Dermis microvascular lymphatic vessel endothelial cell (primary cell): ENCODE measurements around the gene ABCA5. TPM values are rescaled to one million over a fixed set of nuclear protein-coding genes. Genes with fewer than 3 reads are reported as not detected.
"Not testable (repeated sequence)": the region's sequence is repeated elsewhere in the genome, so short reads cannot be mapped to it uniquely, and the experiment has no call there.

Experiments used
- DNase-seq, 2 donors: peaks; one replicate each; pipeline versions ENCODE4 v3.0.0 to v3.0.0-alpha.2; 2010; ENCODE audit warnings: low read depth in 2 of 2
- total RNA-seq: library from RNA; depleted of rRNA; stranded (reverse); fragments of >200 nt; gene quantifications from 2 replicates; pipeline ENCODE4 v1.2.1, GENCODE V29; 2014

Gene ABCA5
- total RNA-seq, 1 donor from 2014 or later, result 12.1 TPM

DNA sequence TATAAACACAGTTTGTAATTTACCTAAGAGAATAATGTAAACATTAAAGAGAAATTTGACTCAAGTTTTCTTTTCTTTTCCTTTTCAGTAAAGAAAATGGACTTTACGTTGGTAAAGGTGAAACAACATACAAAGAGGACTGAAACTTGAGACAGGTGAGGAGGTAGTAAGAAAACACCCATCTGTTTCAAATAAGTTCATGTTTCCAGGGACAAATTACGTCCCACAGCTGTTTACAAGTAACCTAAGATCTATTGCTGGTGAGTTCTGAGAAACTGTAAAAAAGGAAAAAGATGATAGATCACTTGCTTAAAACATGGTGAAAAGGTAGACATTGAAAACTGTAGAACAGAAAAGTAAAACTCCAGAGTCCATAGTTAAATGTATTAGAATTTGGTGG is 4.8 kb upstream of the ABCA5 start:
- DNase-seq, result no peak

DNA sequence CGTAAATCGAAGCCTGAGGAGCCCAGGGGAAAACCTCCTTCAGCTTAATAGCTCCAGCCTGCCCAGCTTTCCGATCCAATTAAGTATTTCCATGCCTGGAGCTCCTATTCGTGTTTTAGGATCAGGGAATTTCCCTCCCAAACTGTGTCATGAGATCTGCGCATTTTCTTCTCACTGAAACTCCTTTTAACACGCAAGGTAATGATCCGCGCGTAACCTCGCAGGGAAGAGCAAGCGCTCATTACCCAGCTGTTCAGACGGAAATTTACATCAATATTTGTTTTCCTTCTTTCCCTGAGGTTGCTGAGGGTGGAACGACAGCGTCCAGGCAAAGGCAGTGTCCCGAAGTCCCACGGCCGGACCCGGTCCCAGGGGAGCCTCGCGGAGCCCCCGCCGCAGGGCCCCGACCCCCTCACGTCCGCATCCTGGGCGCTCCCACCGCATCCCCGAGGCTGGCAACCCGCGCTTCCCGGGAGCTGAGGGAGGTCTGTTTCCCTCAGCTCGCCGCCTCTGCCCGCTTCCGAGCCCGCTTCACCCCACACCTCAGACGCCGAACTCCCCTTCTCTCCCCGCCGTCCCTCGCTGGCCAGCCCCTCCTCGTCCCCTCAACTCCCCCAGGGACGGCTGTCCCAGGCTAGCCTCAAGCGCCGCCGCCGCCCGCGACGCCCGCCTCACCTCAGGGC is 415 bp downstream of the ABCA5 start:
- DNase-seq, result peak; percentile 28 to 68

DNA sequence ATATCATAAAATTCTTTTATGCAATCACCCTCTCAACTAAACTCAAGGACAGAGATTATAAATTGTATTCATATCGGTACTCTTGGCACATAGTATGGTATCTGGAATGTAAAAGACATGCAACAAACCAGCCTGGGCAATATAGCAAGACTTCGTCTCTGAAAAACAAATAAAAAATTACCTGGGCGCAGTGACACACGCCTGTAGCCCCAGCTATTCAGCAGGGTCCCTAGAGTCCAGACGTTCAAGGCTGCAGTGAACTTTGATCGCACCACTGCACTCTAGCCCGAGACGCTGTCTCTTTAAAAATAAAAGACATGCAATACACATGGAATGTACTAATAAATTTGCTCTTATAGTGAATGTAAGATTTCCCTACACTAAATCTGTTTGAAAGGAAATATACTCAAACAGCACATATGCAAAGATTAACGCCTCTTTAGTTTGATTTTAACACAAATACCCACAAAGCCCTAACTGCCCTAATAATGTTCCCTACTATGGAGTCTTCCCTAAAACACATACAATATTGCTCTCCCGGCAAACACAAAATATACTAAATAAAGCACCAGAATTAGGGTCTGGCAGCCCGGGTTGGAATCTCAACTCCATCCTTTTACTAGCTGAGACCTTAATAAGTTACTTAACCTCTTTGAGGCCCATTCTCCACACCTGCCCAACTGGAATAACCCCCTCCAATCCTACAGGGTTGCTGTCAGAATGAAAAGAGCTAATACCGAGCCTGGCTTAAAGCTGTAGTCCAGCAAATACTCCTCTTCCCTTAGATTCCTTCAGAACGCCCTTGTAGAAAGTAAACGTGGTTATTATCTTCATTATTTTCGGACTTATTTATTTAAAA is 1.2 kb downstream of the ABCA5 start:
- DNase-seq, result no peak

DNA sequence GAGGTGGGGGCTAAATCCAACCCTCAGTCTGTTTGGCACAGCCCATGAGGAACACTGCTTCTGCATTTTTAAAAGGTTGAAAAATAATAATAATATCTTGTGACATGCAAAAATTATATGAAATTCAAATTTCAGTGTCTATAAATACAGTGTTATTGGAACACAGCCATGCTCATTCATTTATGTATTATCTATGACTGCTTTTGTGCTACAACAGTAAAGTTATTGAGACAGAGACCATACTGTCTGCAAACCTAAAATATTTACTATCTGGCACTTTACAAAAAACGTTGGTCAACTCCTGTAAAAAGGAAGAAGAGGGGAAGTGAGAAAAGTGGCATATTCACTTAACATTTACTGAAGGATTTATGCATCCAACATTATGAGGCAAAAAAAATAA is 3.1 kb downstream of the ABCA5 start:
- DNase-seq, result no peak

DNA sequence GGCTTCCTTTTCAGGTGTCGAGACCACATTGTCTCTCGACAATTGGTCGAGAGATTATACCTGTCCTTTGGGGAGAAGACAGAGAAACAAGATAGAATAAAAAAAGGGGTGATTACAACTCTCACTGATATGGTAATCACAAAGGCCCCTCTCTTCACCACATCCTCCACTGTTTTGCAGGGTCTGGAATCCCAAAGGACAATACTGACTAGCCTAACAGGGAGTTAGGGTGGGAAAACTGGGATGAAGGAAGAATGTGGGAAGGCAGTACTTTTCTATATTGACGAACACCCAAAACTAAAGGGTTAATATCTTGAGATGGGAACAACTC is 6.1 kb downstream of the ABCA5 start:
- DNase-seq, result no peak

DNA sequence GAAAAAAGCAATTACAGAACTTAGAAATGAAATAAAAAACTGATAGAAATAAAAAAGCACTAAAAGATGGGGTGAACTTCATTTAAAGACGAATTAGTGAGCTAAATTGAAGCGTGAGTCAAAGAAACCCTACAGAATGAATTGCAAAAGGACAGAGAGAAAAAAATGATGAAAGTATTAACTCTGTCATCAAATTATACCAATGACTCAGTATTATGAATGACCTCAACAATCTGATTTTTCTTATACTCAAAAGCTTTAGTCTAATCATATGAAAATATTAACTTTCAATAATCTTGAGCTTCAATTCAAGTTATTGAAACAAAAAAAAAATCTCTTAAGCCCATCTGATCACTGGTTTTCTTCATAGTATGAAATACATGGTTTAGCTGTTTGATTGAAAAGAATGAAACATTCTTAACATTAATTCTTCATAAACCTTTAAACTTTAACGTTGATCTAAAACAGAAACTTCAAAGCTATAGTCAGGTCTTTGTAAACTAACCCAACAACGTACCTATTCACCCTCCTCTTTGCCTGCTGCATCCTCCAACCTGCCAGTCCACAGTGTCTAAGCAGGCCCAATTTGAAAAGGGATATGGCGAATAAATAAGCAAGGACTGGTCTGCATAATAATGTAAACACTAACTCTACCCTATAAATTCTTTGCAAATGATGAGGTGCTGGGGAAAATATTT is 6.6 kb downstream of the ABCA5 start:
- DNase-seq, result no peak

DNA sequence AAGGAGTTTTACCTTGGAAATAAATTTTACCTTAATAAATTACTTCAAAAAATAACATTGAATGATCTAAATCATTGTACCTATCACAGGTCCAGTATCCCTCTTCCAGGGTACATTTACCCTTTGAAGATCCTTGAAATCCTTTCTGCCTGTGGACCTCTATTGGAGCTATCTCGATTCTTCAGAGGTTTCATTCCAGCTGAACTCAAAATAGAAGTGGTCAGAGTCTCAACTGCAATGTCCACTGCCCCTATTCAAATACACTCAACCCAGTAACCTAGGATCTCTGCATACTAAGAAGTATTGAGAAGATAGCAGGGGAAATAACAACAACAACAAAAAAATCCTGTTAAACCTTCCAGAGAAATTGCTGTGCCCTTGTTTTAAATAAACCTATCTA is 9.3 kb downstream of the ABCA5 start:
- no peak for DNase-seq

DNA sequence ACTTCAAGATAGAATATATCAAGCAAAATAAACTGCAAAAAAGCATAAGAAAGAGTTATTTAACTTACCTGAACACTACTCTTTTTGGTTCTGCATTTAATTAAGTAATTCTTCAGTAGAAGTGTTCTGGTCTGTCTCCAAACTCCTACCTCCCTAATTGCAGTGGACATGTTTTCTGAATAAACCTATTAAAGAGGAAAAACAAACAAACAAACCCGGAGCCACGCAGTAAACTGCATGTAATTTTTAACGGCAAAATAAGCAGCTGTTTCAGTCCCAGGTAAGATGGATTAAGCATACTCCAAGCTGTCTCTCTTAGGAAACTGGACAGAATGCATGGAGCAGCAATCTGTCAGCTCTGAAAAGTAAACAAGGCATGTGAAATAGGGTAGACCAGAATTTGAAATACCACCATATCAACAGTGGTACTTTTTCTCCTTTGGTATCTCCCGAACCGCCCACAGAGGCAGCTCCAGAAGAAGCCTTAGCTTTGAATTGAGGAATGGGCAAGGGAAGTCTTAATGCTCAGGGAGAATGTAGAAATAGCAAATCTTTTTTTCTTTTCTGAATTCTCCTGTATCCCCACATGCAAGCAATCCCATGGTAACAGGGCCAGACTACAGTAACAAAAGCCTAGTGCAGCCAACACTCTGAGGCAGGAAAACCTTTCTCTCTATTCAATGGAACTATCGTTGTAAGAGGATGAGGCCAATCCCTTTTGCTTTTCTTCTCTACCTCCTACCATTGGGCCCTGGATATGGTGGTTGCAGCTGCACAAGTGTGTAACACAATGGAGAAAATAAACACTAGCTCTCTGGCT is 12.5 kb downstream of the ABCA5 start:
- DNase-seq, result no peak

DNA sequence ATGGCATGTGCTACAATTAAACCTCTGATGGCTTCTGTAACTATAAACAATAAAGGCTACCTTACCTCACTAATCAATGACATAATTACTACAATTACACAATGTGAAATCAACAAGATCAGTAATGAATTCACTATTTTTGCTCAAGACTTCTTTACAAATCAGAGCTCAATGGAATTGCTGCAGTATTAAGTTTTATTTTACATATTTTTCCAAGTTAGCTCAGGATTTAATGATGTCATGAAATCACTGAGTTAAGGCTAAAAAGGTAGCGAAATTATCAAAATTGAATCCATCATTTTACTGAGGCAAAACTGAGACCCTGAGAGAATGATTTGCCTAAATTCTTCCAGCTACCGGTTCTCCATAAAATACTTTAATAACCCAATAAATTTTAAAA is 21.8 kb downstream of the ABCA5 start:
- no peak for DNase-seq

DNA sequence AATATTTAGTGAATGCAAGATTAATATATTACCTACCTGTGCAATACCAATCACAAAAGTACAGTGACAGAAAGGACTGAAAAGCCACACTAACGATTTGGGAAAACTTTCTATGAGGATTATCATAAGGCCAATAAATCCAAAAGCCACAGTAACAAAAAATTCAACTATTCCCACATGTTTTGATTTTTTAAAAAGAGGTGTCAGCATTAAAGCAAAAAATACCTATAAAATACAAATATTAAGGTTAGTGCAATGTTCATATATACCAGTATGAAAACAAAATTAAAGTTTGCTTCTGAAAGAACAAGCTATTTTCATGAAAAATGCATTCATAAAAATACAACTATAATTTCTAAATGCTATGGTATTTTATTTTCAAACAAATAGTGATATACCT is 24.3 kb downstream of the ABCA5 start:
- DNase-seq, result no peak

DNA sequence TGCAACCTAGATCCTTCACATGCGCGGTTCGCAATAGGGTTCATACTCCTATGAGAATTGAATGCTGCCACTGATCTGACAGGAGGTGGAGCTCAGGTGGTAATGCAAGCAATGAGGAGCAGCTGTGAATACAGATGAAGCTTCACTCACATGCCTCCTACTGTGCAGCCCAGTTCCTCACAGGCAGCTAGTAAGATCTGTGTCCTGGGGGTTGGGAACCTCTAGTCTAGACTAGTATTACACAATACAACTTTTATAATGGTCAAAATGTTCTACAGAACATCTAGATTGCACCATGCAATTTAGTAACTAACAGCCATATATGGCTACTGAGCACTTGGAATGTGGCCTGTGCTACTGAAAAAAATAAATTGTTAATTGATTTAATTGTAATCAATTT is 26.7 kb downstream of the ABCA5 start:
- no peak for DNase-seq

DNA sequence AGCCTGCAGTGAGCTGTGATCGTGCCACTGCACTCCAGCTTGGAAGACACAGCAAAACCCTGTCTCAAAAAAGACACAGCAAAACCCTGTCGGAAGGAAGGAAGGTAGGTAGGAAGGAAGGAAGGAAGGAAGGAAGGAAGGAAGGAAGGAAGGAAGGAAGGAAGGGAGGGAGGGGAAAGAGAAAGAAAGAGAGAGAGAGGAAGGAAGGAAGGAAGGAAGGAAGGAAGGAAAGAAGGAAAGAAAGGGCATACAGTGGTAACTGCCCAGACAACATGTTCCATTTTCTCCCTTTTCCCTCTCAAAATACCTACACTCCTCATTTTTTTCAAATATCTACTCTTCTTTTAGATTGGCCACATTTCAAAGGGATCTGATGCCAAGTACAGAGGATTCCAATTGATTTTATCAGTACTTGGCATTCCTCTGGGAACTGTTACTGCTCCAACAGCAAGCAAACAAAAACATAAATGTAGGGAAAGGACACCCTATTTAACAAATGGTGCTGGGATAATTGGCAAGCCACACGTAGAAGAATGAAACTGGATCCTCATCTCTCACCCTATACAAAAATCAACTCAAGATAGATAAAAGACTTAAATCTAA is 28.7 kb downstream of the ABCA5 start:
- DNase-seq, result not testable (repeated sequence)

DNA sequence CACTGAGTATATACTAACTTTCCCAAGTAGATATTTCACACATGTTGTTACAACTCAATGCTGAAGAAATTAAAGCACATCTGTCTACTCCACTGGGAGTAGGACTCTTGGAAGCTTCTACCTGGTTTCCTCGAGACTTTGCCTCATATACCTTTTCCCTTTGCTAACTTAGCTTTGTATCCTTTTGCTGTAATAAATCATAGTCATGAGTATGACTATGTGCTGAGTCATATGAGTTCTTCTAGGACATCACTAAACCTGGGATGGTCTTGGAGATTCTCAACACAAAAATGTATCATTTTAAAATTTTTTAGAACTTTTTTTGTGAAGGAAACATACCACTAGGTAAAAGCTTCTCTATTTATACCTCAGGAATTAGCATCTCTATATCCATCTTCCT is 39.8 kb downstream of the ABCA5 start:
- DNase-seq, result no peak

DNA sequence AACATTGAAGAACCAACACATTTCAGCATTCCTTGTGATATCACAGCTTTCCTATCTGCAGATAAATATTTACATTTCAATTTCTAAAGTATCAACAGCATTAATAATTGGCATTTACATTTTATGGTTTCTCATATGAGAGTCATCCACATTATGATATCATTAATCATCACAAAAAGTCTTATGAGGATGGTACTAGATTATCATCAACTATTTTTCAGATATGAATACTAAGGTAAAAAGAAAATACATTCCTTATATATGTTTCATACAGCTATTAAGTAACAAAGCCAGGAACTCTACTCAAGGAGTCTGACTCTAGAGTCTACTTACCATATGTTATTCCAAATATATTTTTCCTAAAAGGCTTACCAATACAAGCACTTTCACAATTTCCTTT is 40.7 kb downstream of the ABCA5 start:
- DNase-seq, result no peak

DNA sequence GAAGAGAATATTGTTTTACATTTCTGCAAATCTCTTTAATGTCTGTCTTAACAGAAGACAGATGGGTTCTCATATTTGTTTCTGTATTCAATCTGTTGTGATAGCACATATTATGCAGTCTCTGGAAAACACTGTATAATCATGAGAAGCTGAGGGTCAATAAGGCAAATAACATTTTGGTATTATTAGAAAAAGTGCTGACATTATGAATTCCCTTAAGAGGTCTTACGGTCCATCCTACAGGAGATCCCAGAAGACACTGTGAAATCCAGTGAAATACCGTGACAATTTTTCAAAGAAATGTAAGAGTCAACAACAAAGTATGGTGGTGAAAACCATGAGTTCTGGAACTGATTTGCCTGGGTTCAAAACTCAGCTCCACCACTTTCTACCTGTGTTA is 42.3 kb downstream of the ABCA5 start:
- no peak for DNase-seq

DNA sequence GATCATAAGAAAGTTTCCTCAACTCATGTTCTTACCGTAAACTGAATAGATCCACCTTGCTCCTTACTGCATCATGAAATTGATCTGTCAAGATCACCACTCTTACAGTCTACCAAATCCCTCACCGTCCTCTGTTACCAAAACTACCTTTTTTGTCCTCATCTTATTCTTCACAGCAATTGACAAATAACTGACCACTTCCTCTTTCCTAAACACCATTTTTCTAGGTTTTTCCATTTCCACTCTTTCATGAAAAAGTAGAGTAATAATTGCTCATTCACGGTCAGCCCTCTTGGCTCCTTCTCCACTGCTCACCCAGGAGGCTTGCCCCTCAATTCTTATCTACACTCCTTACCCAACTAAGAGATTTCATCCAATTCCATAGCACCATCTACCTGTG is 44.9 kb downstream of the ABCA5 start:
- no peak for DNase-seq

DNA sequence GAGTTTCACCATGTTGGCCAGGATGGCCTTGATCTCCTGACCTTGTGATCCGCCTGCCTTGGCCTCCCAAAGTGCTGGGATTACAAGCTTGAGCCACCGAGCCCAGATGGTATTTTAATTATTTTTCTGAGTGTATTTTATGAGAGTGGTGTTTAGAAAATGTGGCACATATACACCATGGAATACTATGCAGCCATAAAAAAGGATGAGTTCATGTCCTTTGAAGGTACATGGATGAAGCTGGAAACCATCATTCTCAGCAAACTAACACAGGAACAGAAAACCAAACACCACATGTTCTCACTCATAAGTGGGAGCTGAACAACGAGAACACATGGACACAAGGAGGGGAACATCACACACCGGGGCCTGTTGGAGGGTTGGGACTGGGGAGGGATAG is 50.7 kb downstream of the ABCA5 start:
- not testable (repeated sequence) for DNase-seq

DNA sequence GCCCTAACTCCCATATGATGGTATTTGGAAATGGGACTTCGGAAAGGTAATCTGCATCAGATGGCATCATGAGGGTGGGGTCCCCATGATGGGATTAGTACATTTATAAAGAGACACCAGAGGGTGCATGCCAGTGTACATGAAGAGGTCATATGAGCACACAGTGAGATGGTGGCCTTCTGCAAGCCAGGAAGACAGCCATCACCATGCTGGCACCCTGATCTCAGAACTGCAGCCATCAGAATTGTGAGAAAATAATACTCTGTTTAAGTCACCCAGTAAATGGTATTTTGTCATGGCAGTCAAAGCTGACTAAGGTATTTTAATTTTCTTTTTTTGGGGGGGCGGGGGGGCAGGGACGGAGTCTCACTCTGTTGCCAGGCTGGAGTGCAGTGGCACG is 51.2 kb downstream of the ABCA5 start:
- no peak for DNase-seq

DNA sequence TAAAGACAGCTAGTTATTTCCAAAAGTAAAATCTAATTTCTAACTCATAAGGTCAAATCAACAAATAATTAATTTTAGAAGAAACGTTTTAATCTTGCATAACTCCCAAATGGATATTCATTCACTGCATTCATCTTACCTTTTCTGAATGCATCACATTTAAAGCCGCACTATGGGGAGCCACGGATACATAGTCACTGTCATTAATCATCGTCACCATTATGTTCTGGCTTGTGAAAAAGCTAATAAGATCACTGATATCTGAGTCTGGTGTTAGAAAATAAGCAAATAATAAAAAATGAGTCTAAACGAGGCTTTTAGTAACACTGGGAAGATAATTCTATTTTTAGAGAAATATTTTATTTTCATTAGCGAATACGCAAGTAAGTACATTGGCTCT is 55.9 kb downstream of the ABCA5 start:
- DNase-seq, result no peak

DNA sequence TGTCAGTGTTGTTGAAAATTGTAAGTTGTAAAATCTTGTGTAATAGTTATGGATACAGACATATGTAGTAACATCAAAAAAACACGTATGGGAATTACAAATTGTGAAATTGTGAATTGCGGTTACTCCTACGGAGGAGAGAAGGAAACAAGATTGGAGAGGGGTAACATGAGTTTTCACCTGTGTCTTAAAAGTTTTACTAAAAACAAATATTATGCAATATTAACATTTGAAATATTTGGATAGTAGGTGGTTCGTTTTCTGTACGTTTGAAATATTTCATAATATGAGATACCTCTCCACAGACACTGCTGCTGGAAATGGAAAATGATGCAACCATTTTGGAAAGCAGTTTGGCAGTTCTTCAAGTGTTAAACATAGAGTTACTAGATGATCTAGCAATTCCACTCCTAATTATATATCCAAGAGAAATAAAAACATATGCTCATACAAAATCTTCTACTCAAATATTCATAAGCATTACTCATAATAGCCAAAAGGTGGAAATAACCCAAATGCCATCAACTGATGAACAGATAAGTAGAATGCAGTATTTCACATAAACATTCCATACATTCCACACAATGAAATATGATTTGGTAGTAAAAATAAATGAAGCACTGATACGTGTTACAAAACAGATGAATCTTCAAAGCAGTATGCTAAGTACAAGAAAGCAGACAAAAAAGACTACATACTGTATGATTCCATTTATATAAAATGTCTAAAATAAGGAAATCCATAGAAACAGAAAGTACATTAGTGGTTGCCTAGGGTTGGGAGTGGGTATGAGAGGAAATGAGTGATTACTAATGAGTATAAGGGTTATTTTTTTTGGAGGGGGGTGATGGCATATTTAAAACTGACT is 57.6 kb downstream of the ABCA5 start:
- peak; percentile 59 to 60 for DNase-seq
